ENCODE results near the gene TBL1XR1.
A peak's percentile ranks its signal among the peaks of the same experiment; 100 is the strongest.
"Not testable (repeated sequence)": the region's sequence is repeated elsewhere in the genome, so short reads cannot be mapped to it uniquely, and the experiment has no call there.

Gene TBL1XR1

GRCh38 chr3:177181418-177181817 is 15.9 kb downstream of the TBL1XR1 start:
- DNase-seq = no peak

GRCh38 chr3:177180506-177180905 is 16.8 kb downstream of the TBL1XR1 start:
- no peak for DNase-seq

- no peak for DNase-seq
Observed at GRCh38 chr3:177179281-177180067, 17.8 kb downstream of the TBL1XR1 start.

- no peak for DNase-seq
Observed at GRCh38 chr3:177177749-177178221, 19.5 kb downstream of the TBL1XR1 start.

- no peak for DNase-seq
Observed at GRCh38 chr3:177174607-177175170, 22.6 kb downstream of the TBL1XR1 start.

GRCh38 chr3:177169936-177170722 is 27.2 kb downstream of the TBL1XR1 start:
- DNase-seq = no peak

GRCh38 chr3:177168431-177168830 is 28.9 kb downstream of the TBL1XR1 start:
- no peak for DNase-seq

GRCh38 chr3:177162742-177163141 is 34.5 kb downstream of the TBL1XR1 start:
- DNase-seq = no peak

- DNase-seq = not testable (repeated sequence)
Observed at GRCh38 chr3:177161603-177162002, 35.7 kb downstream of the TBL1XR1 start.

GRCh38 chr3:177158461-177158860 is 38.8 kb downstream of the TBL1XR1 start:
- DNase-seq = no peak

- no peak for DNase-seq
Observed at GRCh38 chr3:177157492-177157891, 39.8 kb downstream of the TBL1XR1 start.

- DNase-seq = no peak
Observed at GRCh38 chr3:177154733-177155132, 42.5 kb downstream of the TBL1XR1 start.

GRCh38 chr3:177150970-177151627 is 46.2 kb downstream of the TBL1XR1 start:
- DNase-seq = peak; percentile 91

GRCh38 chr3:177150218-177150916 is 46.9 kb downstream of the TBL1XR1 start:
- peak; percentile 30 for DNase-seq

- DNase-seq = no peak
Observed at GRCh38 chr3:177149106-177149505, 48.2 kb downstream of the TBL1XR1 start.

GRCh38 chr3:177147790-177148189 is 49.5 kb downstream of the TBL1XR1 start:
- DNase-seq = no peak

GRCh38 chr3:177146646-177147045 is 50.6 kb downstream of the TBL1XR1 start:
- DNase-seq = peak; percentile 75

- DNase-seq = no peak
Observed at GRCh38 chr3:177145954-177146353, 51.3 kb downstream of the TBL1XR1 start.

GRCh38 chr3:177145381-177145780 is 51.9 kb downstream of the TBL1XR1 start:
- no peak for DNase-seq

- no peak for DNase-seq
Observed at GRCh38 chr3:177144922-177145321, 52.4 kb downstream of the TBL1XR1 start.

- DNase-seq = no peak
Observed at GRCh38 chr3:177141899-177142646, 55.2 kb downstream of the TBL1XR1 start.

All from fibroblast of skin of scalp (primary cell).